Germinal center (tissue), 1 donor: ENCODE data around the gene DZIP3.
A peak's percentile ranks its signal among the peaks of the same experiment; 100 is the strongest.

Experiments used
- DNase-seq: peaks from one replicate; pipeline ENCODE4 v3.0.0; 2012; ENCODE audit warnings: mixed read lengths, low spot score

DZIP3 gene

DNA sequence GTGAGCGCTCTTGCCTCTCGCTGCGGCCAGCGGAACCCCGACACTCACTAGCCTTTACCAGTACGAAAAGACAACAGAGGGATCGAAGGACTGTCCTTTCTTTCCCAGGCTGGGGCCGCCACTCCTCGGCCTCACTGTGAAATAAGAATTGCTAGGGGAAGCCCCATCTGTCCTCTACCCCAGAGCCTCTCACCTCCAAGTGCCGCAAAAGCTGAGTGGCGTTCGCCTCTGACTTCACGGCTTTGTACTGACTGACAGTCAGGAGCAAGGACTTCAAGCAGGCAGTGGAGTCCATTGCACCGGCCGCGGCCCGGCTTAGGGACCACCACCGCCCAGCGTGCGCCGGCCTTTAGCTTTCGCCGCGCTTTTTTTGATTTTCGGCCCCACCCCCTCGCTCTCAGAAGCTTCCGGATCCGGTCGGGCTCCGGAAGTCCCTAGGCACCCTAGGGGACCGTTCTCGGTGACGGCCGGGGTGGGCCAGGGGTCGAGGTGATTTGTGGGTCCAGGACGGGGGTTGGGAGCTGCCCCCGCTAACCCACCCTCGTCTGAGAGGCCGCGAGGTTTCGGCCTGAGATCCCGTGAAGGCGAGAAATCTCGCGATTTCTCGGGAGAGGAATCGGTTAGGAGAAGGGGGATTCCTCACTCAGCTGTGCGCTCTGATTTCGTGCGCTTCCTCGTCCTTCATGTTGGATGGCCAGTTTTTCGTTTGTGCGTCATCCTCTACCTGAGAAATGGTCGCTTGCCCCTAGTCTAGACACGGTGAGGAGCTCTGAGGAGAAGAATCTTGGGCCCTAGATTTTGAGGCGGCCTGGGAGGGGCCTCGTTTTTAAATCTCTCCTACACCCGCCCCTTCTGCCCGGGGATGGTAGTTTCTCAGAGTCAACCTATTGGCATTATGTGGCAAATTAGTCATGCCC, at the start of gene DZIP3, which contains the start of gene CIP2A:
Gene DZIP3 (plus strand): TSS at position 642 of the 917 bp plus-strand sequence. CDS start 15,685 bp downstream, outside the sequence.
Gene CIP2A (minus strand): TSS at position 358 of the 917 bp plus-strand sequence. CDS start 63 bp downstream, at position 295.
- DNase-seq: peak; percentile 86

DNA sequence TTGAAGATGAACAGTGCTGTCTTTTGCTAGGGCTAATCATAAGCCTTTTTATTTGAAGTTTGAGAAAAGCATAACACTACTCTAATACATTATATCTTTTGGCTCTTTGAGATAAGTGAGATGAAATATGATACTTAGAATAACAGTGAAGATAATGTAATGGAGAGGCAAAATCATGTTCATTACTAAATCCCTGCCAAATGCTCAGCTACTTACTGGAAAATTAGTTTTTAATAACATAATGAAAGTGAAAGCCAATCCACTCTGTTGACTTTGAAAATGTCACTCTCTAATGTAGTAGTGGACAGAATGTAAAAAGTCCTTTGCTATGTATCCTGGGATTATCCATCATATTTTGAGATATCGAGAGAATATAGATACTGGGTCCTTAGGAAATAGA, 43.3 kb upstream of the DZIP3 start:
- DNase-seq: no peak

- no peak for DNase-seq
Observed at GRCh38 chr3:108546692-108547091, 42.8 kb upstream of the DZIP3 start.

- DNase-seq: no peak
Observed at GRCh38 chr3:108548304-108548703, 41.2 kb upstream of the DZIP3 start.

- no peak for DNase-seq
Observed at GRCh38 chr3:108548886-108549285, 40.6 kb upstream of the DZIP3 start.

DNA sequence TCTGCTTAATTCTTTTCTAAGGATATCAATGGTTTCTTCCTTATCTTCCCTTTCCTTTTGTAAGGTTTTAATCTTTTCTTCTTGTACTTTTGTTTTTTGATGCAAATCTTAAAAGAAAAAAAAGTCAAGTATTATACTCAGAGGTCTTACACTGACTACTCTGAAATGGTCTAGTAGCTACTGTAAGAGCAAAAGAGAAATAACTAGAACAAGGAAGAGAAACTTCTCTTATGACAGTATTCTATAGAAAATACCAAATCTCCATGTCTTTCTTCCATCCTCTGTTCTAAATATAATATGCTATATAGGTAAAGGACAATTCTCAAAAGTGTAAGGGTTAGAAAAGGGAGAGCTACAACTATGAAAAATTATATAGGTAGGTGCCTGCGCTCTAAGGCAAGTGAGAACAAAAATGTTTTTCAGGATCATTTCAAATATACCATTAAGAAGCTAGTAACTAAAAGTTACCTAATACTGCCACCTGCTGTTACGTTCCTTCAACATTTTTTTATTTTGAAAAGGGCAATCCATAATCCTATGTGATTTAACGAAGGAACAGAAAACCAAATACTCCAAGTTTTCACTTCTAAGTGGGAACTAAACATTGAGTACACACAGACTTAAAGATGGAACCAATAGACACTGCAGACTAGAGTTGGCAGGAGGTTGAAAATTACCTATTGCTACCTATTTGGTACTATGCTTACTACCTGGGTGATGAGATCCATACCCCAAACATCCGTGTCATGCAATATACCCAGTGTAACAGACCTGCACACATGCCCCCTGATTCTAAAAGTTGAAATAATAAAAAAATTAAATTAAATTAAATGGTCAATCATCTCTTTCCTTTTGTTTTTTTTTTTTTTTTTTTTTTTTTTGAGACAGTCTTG, 37.0 kb upstream of the DZIP3 start:
- no peak for DNase-seq

DNA sequence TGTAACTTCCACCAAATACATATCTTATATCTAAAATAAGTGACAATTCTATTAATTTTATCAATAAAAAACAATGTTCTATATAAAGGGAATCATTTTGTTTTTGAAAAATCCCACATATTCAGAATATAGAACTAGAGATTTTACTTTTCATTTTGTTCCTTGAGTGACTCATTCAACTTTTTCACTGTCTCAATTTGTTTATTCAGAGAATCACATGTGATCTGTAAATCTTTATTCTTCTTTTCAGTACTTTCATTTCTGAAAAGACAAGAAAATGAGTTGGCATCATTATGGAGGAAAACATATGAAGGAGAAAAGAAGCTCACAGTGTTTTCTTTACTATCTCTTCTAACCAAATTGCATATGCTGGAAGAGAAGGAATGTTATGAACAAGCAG, 35.3 kb upstream of the DZIP3 start:
- no peak for DNase-seq

DNA sequence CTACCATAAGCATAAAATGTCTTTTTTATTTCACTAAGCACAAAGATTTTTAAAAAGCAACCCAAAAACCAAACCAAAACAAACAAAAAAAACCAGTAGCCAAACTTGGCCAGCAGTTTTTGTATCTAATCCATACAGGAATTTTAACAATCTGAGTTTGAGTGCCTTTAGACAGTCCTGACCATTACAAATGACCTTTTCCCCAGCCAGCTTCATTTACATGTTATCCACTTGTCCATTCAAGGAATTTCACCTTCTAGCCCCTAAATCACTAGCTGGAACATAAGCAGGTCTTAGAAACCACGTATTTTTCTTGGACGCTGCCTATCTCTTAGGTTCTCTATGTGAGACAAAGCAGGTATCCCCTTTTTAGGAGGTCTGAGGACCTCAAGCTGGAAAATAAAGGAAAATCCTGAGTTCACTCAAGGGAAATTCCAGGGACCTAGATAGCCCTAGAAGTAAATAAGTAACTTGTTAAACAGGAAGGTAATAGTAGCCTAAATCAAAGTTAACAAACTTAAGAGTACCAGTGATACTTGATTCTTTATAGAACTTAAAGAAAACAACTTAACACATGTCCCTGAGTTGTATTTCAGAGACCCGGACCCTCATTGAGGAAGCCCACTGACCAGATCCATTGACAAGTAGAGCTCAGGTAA, 34.5 kb upstream of the DZIP3 start:
- no peak for DNase-seq

DNA sequence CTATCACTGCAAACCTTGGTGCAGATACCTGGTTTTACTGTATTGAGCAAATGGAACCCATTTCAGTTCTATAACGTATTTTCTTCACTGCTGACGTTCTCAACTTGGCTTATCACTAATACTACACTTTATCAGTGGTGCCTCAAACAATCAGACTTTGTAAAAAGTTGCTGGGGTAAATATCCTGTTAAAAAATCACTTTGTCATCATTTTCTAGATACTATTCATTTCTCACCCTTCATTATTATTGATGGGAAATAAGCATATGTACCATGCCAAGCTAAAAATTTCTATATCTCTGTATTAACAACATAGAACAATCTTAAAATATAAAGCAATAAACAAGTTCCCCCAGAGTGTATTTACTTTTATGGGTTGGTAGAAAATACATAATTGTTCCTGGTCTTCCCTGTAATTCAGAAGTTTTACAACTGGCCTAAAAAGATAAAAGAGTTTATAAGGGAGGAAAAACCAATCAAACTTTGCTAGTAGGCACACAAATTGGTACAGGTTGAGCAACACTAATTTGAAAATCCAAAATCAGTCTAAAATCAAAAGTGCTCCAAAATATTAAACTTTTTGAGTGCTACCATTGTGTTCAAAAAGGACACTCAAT, 33.4 kb upstream of the DZIP3 start:
- no peak for DNase-seq

- DNase-seq: no peak
Observed at GRCh38 chr3:108562565-108562964, 27.0 kb upstream of the DZIP3 start.

- no peak for DNase-seq
Observed at GRCh38 chr3:108564564-108564963, 25.0 kb upstream of the DZIP3 start.

- no peak for DNase-seq
Observed at GRCh38 chr3:108565506-108565905, 24.0 kb upstream of the DZIP3 start.

GRCh38 chr3:108566599-108566998, 22.9 kb upstream of the DZIP3 start:
- DNase-seq: no peak

DNA sequence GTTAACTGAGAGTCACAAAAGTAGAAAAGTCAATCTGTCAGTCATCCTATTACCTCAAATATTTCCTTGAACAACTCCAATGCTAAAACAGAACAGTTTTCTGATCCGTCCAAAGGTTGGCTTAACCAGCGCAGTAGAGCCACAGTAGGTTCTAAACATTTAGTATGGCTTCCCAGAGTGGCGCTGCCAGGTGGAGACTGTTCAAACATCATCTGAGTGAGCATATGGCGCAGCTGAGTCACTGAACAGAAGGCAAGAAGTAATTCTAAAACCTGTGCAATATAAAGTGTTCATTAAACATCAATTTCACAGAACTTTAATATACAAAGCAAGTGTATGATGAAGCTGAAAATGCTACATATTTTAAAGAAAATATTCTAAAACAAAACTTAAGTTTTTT, 20.2 kb upstream of the DZIP3 start:
- DNase-seq: no peak

- no peak for DNase-seq
Observed at GRCh38 chr3:108578064-108578463, 11.5 kb upstream of the DZIP3 start.

DNA sequence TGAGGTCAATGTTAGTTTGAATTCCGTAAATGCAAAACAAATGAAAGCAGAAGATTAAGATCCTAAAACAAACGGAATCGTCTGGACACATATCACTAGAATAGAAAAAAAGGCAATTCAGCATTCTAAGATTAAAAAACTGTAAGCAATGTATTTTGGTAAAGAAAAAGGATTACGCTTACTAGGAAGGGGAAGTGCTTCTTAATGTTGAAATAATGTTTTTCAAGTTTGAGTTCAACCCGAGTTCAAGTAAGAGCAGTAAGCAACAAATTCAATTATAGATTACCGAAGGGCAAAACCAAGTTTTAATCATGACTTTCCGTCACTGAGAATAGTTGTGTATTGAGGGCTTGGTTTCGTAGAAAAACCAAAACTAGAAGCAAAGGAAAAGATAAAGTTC, 921 bp upstream of the DZIP3 start:
- no peak for DNase-seq

DNA sequence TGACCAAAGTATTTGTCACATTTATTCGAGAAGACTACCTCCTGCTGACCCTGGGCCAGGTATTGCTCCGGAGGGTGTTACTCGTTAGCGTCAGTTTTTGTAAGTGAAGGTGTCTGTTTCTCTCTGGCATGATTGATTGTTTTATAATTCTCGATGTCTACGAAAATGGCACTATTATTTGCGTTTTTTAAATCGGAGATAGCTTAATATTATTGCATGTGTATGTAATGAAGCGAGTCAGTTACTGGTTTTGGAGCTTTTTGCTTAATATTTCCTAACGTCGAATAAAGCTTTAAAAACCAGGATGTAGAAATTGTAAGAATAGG, 439 bp downstream of the DZIP3 start:
- DNase-seq: no peak

- no peak for DNase-seq
Observed at GRCh38 chr3:108590460-108590859, 938 bp downstream of the DZIP3 start.

DNA sequence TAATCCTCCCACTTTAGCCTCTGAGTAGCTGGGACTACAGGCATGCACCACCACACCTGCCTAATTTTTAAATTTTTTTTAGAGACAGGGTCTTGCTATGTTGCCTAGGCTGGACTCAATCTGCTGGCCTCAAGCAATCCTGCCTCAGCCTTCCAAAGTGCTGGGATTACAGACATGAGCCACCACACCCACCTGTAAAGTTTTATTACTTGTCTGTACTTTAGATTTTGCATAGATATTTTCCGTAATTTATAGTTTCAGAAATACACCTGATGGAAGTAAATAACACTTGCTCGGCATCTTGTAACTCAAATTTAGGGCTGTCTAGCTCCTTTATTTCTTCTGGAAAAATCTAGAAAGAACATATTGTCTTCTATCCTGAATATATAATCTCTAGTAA, 5.8 kb downstream of the DZIP3 start:
- no peak for DNase-seq

GRCh38 chr3:108598375-108598774, 8.9 kb downstream of the DZIP3 start:
- DNase-seq: no peak

GRCh38 chr3:108599677-108600409, 10.3 kb downstream of the DZIP3 start:
- DNase-seq: no peak
